Skeletal muscle satellite cell (primary cell): Measurements from ENCODE around the gene STT3B.

Experiments used
- H3K27me3 ChIP-seq: 2 replicates; pipeline ENCODE4 v1.7.0; 2013; ENCODE audit warnings: low read length; ENCODE audit not compliant: control insufficient read depth, insufficient read depth
- H3K36me3 ChIP-seq: 2 replicates; pipeline ENCODE4 v1.7.0; 2013; ENCODE audit warnings: mild to moderate bottlenecking, control low read depth, low read length; ENCODE audit not compliant: insufficient read depth
- H3K4me1 ChIP-seq: 2 replicates; pipeline ENCODE4 v1.7.0; 2013; ENCODE audit warnings: low read length; ENCODE audit not compliant: control insufficient read depth, insufficient read depth
- H3K4me2 ChIP-seq: 2 replicates; pipeline ENCODE4 v1.7.0; 2013; ENCODE audit warnings: mild to moderate bottlenecking, low read length
- H3K4me3 ChIP-seq: 2 replicates; pipeline ENCODE4 v1.7.0; 2013; ENCODE audit warnings: low read length
- H3K9ac ChIP-seq: 2 replicates; pipeline ENCODE4 v1.7.0; 2013; ENCODE audit warnings: mild to moderate bottlenecking, low read depth, low read length, moderate library complexity
- H3K9me3 ChIP-seq: replicated peaks from 2 replicates; pipeline ENCODE4 v1.7.0; 2013; ENCODE audit warnings: mild to moderate bottlenecking, control low read depth, low read length

Gene STT3B

DNA sequence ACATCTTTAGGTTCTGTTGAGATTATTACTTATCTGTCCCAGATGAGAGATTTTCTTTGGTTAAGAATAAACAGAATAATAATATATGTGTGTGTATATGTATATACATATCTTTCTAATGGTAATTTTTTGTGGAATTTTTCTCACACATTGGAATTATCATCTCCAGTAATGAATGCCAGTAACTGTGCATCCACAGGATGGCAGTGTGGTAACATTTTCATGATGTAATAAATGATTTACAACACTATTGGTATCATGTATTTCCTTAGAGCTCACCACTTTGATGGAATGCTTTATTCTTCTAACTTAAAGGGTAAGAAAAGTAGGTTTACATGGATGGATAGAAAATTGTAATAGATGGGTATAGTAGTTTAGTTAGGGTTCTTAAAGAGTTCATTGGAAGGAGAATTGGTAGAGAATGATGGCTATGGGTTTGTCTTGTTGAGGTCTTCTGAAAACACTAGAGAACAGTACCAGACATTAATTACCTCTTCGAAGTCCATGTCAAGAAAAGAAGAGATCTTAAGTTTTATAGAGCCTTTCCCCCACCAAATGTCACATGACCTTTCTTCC, 78.1 kb downstream of the STT3B start:
- no peak overlapping the region for H3K9ac ChIP-seq
- no peak overlapping the region for H3K4me3 ChIP-seq
- H3K4me2 ChIP-seq = no peak overlapping the region
- H3K36me3 ChIP-seq = peaks cover 3% of the 10 kb centered on the region
- H3K9me3 ChIP-seq = no peaks in the 10 kb centered on the region
- H3K27me3 ChIP-seq = no peaks in the 10 kb centered on the region
- no peaks in the 10 kb centered on the region for H3K4me1 ChIP-seq

DNA sequence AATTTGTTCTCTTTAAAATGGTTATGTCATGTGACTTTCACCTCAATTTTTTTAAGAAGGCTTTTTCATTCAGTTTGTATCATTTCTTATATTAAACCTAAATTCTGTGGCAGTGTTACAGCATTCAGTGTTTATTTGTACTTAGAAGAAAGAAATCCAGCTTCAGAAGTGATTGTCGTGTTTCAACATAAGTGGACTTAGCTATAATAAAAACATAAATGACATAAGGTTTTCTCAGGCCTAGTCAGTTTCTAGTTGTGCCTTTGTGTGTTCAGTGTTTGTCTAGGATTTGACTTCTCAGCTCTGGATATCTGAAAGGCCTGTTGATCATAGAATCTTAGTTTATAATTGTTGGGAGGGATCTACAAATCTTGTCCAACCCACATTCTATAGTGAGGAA, 80.5 kb downstream of the STT3B start:
- Histone ChIP-seq H3K4me1 (no peaks in the 10 kb centered on the region), H3K9me3 (no peaks in the 10 kb centered on the region), H3K36me3 (no peaks in the 10 kb centered on the region), H3K27me3 (no peaks in the 10 kb centered on the region), H3K9ac (no peak overlapping the region), H3K4me3 (no peak overlapping the region), H3K4me2 (no peak overlapping the region)

DNA sequence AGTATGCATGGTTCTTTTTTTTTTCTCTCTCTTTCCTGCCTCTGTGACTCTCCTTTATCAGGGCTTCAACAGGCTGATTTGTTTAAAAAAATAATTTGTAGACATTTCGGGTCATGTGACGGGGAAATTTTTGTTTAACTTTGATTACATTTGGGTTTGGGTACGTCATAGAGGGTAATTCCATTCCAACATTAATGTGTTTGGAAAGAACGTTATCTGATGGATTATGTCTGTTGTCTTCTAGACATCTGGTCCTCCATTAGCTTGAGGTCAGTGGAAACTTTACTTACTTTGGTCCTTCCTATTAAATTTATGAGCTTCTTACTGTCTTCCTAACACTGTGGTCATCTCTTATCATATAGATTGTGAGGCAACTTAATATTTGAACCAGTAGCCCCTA, 80.9 kb downstream of the STT3B start:
- Histone ChIP-seq H3K4me3 (no peak overlapping the region), H3K36me3 (no peaks in the 10 kb centered on the region), H3K9me3 (no peaks in the 10 kb centered on the region), H3K4me1 (no peaks in the 10 kb centered on the region), H3K9ac (no peak overlapping the region), H3K27me3 (no peaks in the 10 kb centered on the region), H3K4me2 (no peak overlapping the region)

DNA sequence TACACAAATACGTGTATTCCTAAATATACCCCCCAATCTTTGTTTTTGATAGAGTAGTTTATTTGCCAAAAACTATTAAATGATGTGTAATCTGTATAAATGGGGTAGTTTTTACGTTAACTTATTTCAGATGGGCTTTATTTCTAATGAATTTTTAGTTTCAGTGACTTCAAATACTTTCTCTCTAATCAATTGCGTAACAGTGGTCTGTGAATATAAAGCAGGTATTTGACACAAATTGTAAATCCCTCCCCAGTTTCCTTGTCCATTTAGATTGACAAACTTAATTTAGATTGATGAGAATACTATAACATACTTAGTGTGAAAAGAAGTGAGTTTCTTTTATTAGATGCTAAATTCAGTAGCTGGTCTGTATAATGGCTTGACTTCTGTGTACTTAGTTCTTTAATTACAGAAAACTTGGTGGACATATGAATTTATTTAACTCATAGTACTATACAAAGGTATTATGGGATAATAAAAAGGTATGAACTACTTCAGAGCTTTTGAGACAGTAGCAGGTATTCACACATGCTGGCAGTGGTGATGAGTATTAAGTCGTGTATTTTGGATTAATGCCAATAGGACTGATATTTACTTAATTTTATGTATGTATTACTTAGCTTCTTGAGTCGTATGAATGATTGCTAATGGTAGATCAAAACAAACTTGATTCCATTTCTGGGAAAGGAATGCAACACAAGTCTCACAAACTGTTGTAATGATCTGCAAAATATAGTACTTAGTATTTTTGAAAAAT, 81.6 kb downstream of the STT3B start:
- Histone ChIP-seq H3K9me3 (no peaks in the 10 kb centered on the region), H3K4me1 (no peaks in the 10 kb centered on the region), H3K36me3 (peaks cover 4% of the 10 kb centered on the region), H3K27me3 (no peaks in the 10 kb centered on the region), H3K9ac (no peak overlapping the region), H3K4me3 (no peak overlapping the region), H3K4me2 (no peak overlapping the region)

DNA sequence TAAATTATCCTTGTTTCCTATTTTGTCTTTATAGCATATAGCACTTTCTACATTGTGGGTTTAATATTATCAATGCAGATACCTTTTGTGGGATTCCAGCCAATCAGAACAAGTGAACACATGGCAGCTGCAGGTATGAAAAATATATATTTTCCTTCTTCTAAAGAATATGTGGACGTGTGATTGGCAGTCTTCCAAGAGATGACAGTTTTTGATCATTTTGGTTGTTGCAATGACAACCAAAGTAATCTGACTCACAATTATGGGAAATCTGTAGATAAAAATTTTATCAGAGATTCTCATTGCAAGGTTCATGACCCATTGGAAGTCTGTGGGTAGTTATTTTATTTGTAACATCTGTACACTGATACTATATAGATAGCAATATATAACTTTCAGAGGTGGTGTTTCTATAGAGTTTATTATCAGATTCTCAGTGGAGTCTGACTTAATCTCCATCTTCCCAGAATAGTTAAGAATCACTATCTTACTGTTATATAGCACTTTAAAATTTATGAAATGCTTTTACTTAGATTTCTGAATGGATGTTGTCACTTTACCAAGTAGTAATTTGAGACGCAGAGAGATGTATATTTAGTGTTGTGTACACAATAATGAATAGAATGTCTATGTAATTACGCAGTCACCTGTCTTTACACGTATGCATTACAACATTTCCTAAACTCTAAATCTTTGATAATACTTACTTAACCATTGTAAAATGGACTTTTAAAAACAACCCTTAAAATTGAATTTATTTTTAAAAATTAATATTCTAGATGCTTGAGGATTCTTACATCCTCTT, 82.5 kb downstream of the STT3B start:
- Histone ChIP-seq H3K27me3 (no peaks in the 10 kb centered on the region), H3K4me1 (no peaks in the 10 kb centered on the region), H3K9ac (no peak overlapping the region), H3K9me3 (no peaks in the 10 kb centered on the region), H3K4me3 (no peak overlapping the region), H3K4me2 (no peak overlapping the region), H3K36me3 (peaks cover 7% of the 10 kb centered on the region)

DNA sequence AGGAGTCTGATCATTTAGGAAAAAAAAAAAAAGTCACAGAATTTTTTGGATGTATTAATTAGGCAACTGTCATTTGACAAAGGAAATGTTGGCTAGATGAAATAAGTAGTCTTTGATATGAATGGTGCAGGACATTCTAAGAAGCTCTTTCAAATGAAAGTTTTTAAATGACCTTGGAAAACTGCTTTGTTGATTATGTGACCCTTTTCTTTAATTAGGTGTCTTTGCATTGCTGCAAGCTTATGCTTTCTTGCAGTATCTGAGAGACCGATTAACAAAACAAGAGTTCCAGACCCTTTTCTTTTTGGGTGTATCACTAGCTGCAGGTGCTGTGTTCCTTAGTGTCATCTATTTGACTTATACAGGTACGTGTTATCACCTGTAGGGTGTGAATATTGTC, 84.0 kb downstream of the STT3B start:
- no peaks in the 10 kb centered on the region for H3K27me3 ChIP-seq
- H3K9me3 ChIP-seq = no peaks in the 10 kb centered on the region
- no peak overlapping the region for H3K9ac ChIP-seq
- H3K4me2 ChIP-seq = no peak overlapping the region
- no peak overlapping the region for H3K4me3 ChIP-seq
- peaks cover 7% of the 10 kb centered on the region for H3K36me3 ChIP-seq
- H3K4me1 ChIP-seq = no peaks in the 10 kb centered on the region

DNA sequence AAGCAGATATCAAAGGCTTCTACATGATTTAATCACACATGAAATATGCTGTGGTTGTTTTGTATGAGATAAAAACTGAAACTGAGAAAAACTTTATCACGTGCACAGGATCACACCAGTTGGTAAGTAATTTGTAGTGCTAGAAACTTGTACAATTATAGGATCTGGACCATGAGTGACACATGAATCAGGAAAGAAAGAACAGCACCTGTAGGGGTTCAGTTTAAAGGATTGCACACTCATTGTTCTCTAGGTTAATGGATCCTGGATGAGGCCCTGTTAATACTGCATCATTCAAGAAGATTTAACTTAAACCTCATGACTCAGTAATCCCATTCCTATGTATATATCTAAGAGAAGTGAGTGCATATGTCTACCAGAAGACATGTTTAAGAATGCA, 87.9 kb downstream of the STT3B start:
- H3K27me3 ChIP-seq = no peaks in the 10 kb centered on the region
- no peaks in the 10 kb centered on the region for H3K9me3 ChIP-seq
- H3K36me3 ChIP-seq = peaks cover 20% of the 10 kb centered on the region
- no peak overlapping the region for H3K9ac ChIP-seq
- no peak overlapping the region for H3K4me2 ChIP-seq
- no peak overlapping the region for H3K4me3 ChIP-seq
- no peaks in the 10 kb centered on the region for H3K4me1 ChIP-seq

DNA sequence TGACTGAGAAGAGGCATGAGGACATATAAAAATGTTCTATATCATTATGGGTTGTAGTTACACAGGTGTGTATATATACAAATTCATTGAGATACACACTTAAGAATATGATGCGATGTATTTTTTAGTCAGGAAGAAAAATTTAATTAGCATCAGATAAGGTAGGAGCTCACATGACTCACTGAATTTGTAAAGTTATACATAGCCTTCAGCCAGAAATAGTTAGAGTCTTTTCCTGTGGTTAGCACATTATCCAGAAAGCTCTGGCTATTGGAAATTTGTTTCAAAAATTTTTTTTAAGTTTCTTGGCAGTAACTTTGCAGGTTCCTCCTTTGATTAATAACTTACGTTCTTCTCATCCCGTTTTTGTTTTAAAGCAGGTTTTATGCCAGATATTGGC, 88.6 kb downstream of the STT3B start:
- peaks cover 22% of the 10 kb centered on the region for H3K36me3 ChIP-seq
- H3K4me3 ChIP-seq = no peak overlapping the region
- H3K9me3 ChIP-seq = no peaks in the 10 kb centered on the region
- H3K9ac ChIP-seq = no peak overlapping the region
- no peaks in the 10 kb centered on the region for H3K27me3 ChIP-seq
- no peak overlapping the region for H3K4me2 ChIP-seq
- H3K4me1 ChIP-seq = no peaks in the 10 kb centered on the region

DNA sequence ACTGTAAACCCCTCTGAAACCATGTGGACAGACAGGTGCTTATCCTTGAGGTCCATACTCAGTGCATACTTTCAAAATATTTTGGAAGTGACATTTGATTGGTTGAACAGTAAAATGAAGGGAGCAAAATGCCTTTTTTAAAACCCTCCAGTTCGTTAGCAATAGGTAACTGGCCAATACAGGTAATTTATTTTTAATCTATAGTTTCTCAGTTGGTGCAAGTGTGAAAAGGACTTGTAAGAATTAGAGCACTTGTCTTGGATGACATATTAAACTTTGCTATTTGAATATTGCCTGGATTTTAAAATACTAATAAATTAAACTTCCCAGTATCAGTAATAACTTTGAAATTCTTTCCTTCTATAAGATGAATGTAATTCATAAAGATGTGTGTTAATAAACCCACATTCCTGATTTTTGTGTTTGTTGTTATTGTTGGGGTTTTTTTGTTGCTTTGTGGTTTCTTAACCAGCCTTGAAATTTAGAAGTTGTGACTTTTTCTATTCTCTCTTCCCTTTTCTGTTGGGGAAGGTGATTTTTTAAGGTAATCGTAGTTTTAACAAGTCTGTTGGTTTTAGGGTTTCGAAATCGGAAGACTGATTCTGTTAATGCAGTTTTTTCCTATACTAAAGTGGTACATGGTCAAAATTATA, 90.0 kb downstream of the STT3B start:
- Histone ChIP-seq H3K4me2 (no peak overlapping the region), H3K4me1 (no peaks in the 10 kb centered on the region), H3K36me3 (peaks cover 28% of the 10 kb centered on the region), H3K9ac (no peak overlapping the region), H3K4me3 (no peak overlapping the region), H3K27me3 (no peaks in the 10 kb centered on the region), H3K9me3 (no peaks in the 10 kb centered on the region)

DNA sequence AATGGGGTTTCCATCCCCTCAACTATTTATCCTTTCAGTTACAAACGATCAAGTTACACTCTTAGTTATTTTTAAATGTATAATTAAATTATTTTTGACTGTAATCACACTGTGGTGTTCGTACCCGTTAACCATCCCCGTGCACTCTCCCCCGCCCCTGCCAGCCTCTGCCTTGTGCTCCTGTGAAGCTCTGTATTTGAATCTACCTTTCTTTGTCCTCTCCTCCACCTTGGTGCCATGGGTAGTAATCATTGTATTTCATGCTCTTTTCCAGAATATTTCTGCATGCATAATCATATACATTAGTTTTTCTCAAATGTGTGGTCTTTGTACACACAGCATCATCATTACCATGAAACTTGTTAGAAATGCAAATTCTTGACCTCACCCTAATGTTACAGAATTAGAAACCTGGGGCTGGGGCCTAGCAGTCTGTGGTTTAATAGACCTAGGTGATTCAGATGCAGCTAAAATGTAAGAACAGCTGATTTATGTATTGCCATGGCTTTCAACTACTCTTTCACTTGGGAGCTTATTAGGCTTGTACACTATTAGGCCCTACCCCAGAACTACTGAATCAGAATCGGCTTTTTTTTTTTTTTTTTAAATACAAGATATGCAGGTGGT, 91.5 kb downstream of the STT3B start:
- Histone ChIP-seq H3K4me1 (no peaks in the 10 kb centered on the region), H3K9me3 (no peaks in the 10 kb centered on the region), H3K36me3 (peaks cover 25% of the 10 kb centered on the region), H3K4me2 (no peak overlapping the region), H3K9ac (no peak overlapping the region), H3K27me3 (no peaks in the 10 kb centered on the region), H3K4me3 (no peak overlapping the region)

DNA sequence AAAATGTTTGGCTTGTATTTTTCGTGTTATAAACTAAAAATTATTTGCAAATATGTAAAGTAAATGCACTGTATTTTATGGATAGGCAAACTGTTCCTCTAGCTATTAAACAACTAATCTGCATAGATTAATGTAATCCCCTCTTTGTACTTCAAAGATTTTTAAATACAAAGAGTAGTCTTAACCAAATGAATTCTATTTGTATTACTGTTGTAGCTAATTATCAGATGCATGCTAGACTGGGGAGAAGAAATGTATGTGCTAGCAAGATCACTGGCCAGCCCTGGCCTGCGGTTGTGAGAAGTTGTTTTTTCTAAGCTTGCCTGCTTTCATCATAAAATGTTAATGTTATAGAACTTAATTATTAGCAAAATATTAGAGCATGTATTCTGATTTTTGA, 92.6 kb downstream of the STT3B start:
- Histone ChIP-seq H3K4me3 (no peak overlapping the region), H3K27me3 (no peaks in the 10 kb centered on the region), H3K4me2 (no peak overlapping the region), H3K36me3 (peaks cover 21% of the 10 kb centered on the region), H3K9ac (no peak overlapping the region), H3K9me3 (no peaks in the 10 kb centered on the region), H3K4me1 (no peaks in the 10 kb centered on the region)
